ENCODE results near the gene KRTCAP3.

DNA sequence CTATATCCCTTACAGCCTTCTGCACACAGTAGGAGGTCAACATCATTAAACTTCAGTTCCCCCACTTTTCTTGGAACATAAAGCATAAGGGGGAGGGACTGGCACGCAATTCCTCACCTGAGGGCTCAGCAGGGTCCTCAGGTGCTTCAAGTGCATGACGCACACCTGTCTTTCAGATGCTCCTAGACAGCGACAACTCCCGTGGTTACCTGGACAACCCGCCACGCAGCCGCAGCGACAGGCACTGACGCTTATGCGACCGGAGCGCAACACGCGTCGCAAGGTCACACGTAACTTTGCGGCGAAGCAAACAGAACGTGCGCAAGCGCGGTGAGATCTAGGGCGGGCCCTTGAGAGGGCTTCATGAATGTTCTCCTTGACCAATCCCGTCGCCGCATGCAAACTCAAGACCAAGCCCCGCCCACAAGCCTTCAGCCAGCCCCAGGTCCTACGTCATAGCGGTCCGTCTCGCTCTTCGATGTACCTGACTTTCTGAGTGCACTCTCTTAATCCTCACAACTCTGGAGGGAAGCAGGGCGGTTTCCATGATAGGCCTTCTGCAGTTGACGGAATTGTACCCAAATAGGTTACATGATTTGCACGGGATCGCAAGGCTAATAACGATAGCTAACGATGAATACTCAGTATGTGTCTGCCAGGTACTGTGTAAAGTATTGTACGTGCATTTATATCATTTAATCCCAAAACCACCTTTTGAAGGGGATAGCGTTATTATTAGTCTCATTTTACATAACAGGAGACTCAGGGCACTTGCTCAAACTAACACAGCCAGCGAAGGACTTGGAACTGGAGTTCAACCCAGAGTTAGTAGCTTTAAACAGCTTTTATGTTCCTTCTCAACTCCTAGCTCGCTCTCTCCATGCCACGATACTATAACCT, 47.6 kb downstream of the KRTCAP3 start, which contains the start of gene IFT172:
- TF ChIP-seq, protein P1, sequence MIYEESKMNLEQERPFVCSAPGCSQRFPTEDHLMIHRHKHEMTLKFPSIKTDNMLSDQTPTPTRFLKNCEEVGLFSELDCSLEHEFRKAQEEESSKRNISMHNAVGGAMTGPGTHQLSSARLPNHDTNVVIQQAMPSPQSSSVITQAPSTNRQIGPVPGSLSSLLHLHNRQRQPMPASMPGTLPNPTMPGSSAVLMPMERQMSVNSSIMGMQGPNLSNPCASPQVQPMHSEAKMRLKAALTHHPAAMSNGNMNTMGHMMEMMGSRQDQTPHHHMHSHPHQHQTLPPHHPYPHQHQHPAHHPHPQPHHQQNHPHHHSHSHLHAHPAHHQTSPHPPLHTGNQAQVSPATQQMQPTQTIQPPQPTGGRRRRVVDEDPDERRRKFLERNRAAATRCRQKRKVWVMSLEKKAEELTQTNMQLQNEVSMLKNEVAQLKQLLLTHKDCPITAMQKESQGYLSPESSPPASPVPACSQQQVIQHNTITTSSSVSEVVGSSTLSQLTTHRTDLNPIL (CRISPR knock-in tag; IDR thresholded peaks at IDR 0.05; ENCODE audit: low read depth) = no peak
- TF ChIP-seq ISL1 (CRISPR knock-in tag; IDR thresholded peaks at IDR 0.05) = no peak
- TF ChIP-seq RARB (CRISPR knock-in tag; IDR thresholded peaks at IDR 0.05) = no peak
- TF ChIP-seq ZNF565 (CRISPR knock-in tag; conservative IDR thresholded peaks at IDR 0.05; ENCODE audit: low read depth) = no peak
- TF ChIP-seq SNAI2 (CRISPR knock-in tag; IDR thresholded peaks at IDR 0.05) = no peak
- TF ChIP-seq BACH2 (CRISPR knock-in tag; IDR thresholded peaks at IDR 0.05; ENCODE audit: borderline replicate concordance) = no peak
- no peak for TF ChIP-seq ZC3H10 (CRISPR knock-in tag; IDR thresholded peaks at IDR 0.05)
- no peak for TF ChIP-seq ZFP3 (CRISPR knock-in tag; IDR thresholded peaks at IDR 0.05)
- no peak for TF ChIP-seq ARNTL (CRISPR knock-in tag; IDR thresholded peaks at IDR 0.05; ENCODE audit: borderline replicate concordance, low read depth)
- no peak for TF ChIP-seq ZFP30 (CRISPR knock-in tag; IDR thresholded peaks at IDR 0.05)
- TF ChIP-seq, protein P2, sequence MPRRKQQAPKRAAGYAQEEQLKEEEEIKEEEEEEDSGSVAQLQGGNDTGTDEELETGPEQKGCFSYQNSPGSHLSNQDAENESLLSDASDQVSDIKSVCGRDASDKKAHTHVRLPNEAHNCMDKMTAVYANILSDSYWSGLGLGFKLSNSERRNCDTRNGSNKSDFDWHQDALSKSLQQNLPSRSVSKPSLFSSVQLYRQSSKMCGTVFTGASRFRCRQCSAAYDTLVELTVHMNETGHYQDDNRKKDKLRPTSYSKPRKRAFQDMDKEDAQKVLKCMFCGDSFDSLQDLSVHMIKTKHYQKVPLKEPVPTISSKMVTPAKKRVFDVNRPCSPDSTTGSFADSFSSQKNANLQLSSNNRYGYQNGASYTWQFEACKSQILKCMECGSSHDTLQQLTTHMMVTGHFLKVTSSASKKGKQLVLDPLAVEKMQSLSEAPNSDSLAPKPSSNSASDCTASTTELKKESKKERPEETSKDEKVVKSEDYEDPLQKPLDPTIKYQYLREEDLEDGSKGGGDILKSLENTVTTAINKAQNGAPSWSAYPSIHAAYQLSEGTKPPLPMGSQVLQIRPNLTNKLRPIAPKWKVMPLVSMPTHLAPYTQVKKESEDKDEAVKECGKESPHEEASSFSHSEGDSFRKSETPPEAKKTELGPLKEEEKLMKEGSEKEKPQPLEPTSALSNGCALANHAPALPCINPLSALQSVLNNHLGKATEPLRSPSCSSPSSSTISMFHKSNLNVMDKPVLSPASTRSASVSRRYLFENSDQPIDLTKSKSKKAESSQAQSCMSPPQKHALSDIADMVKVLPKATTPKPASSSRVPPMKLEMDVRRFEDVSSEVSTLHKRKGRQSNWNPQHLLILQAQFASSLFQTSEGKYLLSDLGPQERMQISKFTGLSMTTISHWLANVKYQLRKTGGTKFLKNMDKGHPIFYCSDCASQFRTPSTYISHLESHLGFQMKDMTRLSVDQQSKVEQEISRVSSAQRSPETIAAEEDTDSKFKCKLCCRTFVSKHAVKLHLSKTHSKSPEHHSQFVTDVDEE (CRISPR knock-in tag; IDR thresholded peaks at IDR 0.05) = no peak; the same call in 1 of the 2 replicates

Measured in SK-N-SH treated with all-trans-retinoic acid at 6 μM for 48 hours (cell line).